HG03196 (cell line): ENCODE data around the gene ASTN2.

ENCODE experiments used
- ATAC-seq: cut with Tn5 transposase; IDR thresholded peaks from one replicate; pipeline ENCODE4 v1.9.1; 2021; ENCODE audit not compliant: unreplicated experiment

The ASTN2 gene

DNA sequence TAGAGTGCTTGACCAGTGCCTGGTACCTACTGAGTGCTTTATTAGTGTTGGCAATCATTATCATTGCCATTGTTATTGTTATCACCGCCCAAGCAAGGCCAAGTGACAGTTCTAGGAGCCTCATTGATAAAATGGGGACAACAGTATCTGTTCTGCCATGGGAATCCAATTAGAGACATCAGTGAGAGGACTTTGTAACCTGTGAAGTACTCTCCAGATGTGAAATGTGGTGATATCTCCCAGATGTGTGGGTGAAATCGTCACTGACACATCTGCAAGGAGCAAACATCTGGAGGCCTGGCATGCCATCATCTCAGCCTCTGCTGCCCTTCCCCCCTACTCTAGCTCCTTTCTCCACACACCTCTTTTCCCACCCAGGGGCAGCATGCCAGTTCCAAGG, 1000.5 kb downstream of the ASTN2 start:
- no peak for ATAC-seq

DNA sequence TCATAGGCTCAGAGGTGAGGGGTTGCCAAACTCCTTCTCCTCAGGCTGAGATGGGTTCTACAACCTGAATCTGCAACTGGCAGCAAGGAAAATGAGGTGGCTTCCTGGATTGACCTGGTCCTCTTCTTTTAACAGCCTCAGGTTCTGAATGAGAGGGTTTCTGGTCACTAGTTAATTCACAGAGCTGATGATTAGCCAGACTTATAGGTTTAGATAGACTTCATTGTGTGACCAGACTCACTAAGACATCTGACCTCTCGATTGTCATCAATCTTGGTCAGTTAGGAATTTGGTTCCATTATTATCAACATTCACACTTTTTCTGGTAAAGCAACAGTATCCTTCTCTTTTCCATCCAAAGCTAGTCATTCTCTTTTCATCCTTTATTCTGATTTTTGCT, 1003.4 kb downstream of the ASTN2 start:
- ATAC-seq, result no peak

DNA sequence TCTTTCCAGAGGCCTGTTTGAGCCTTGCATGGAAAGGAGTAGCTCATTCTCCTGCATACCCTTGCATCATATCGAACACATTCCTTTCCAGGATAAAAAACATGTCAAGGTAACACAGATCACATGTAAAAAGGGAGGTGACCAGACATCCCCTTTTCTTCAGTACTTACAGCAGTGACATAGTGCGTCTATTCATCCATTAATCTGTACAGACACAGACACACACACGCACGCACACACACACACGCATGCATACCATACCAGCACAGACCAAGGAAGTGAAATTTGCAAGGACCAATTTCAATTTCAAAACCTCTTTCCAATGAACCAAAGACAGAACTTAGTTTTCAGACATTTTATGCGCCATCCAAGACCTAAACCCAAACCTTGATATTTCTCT, 1005.2 kb downstream of the ASTN2 start:
- ATAC-seq, result no peak

DNA sequence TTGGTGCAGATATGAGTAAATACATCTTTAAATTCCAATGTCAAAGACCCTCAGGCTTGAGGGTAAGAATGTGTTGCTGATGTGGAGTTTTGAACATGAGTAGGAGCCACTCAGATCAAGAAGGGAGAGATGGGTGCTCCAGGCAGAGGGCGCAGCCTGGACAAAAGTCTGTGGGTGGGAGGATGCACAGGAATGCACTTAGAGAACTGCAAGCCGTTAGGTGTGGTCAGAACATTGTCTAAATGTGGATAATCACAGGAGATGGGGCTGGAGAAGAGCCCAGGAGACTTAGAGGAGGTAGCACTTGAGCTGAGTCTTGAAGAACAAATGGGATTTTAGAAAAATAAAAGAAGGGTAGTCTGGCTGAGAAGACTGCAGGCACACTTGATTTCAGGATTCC, 1005.7 kb downstream of the ASTN2 start:
- ATAC-seq, result no peak

DNA sequence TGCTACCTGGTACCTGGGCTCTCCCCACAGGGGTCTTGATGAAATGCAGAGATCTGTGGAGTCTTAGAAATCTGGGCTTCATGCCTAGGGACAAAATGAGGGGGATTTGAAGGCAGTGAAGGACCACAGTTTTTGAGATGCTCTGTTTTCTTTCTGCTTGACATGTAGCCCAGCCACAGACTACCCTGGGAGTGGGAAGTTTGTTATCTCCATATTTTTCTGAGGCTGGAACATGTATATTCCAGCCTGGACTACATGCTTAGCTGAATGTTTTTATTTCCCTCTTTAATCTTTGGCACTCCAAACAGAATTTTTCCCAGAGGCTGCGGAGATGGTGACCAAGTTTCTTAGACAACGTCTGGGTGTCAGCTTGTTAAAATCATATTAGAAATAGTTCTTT, 1008.4 kb downstream of the ASTN2 start:
- ATAC-seq, result no peak

- ATAC-seq, result no peak
These were observed 1009.5 kb downstream of the ASTN2 start for GRCh38 chr9:116405321-116405720.

DNA sequence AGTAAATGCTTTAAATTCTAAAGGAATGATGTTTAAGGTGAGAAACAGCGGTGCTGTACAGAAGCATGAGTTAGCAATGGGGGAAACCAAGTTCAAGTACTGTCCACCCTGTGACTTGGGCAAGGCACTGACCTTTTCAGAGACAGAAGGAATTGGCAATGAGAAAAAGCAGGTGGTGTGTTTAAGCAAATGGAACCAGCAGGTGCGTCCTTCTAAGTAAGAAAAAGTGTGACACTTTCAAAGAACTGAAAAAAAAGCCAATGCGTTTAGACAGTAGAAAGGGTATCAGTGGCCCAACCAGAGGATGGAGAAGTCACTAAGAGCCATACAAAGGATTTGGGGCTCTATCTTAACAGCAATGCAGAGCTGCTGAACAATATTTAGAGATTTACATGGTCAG, 1010.6 kb downstream of the ASTN2 start:
- no peak for ATAC-seq

DNA sequence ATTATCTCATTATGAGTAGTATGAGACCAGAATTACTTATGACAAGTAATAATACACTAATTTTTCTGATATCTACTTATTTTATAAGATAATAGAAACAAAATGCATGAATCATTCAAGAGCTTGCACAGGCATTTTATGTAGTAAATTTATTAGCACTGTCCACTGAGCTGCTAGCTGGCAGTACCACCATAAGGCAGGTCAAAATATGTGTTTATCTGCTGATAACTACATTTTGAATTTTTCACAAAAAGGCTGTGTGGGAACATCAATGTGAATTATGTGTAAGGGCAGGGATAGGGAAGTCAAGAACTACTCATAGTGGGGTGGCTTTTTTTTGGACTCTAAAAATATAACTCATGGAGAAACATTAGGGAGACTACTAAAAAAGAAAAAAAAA, 1011.7 kb downstream of the ASTN2 start:
- ATAC-seq, result no peak

DNA sequence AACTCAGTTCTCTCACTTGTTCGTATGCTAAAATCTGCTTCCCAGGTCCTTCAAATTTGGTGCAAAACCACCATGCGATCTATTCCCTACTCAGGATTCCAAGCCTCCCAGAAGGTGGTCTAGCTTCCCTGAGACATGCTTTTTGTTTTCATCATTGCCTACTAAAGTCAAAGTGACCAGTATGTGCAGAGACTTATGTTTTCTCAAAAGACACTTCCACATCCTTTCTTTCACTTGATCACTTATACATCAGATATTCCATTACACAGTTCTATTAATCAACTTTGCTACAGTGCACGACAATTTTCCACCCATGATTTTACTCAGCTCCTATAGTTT, 1019.2 kb downstream of the ASTN2 start:
- ATAC-seq, result no peak

GRCh38 chr9:116394894-116395698, 1019.8 kb downstream of the ASTN2 start:
- no peak for ATAC-seq

DNA sequence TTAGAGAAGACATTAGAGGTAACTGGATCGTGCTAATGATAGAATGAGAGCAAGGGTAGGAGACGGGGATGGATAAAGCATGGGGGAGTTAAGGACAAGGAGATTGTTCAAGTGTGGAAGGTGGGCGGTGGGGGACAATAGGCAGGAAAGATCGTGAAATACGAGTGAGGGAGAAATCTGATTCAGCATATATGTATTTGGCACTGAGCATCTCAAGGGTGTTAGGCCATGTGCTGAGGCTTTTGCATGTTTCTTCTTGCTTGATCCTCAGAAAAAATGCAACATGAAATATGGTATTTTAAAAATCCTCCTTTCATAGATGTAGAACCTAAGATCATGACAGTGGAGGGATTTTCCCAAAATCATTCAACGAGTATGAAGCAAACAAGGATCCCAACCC, 1020.8 kb downstream of the ASTN2 start:
- ATAC-seq, result no peak

DNA sequence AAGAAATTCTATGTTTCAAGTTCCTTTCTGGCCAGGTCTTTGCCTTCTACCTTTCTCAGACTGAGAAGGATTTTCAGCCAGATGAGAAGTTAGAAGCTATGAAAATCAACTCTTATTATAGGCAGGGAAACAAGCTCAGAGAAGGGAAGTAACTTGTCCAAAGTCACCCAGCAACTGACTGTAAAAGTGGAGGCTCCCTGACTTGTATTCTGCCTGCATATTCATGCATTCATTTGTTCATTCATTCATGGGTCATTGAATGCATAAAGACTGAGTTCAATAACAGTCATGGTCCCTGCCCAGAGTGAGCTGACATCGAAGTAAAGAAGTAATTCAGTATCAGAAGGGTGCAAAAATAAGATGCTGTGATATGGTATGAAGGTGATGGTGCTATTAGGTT, 1021.7 kb downstream of the ASTN2 start:
- no peak for ATAC-seq

DNA sequence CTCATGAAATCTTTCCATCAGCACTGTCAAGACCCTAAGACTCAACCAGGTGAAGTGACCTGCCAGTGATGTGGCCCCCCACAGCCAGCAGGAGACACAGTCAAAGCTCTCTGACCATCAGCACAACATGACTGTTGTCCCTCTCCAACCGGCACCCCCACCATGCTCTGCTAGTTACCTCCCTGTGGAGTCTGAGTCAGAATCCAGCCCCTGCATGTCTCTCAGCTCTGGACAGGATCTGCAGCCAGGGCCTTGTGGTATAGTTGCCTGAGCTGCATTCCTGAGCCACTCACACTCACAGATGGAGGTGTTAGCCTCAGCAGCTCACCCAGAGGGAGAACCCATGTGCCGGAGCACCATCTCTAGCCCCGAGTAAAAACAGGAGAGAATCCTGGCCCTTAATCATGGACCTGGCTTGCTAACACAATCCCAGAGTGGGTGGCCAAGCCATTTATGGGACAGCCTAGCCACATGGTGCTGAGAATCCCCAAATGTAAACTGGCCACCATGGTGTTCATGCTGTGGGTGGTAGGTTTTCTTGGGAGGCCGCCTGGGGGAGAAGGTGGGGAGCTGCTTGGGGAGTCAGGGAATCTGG, 1023.5 kb downstream of the ASTN2 start:
- no peak for ATAC-seq

DNA sequence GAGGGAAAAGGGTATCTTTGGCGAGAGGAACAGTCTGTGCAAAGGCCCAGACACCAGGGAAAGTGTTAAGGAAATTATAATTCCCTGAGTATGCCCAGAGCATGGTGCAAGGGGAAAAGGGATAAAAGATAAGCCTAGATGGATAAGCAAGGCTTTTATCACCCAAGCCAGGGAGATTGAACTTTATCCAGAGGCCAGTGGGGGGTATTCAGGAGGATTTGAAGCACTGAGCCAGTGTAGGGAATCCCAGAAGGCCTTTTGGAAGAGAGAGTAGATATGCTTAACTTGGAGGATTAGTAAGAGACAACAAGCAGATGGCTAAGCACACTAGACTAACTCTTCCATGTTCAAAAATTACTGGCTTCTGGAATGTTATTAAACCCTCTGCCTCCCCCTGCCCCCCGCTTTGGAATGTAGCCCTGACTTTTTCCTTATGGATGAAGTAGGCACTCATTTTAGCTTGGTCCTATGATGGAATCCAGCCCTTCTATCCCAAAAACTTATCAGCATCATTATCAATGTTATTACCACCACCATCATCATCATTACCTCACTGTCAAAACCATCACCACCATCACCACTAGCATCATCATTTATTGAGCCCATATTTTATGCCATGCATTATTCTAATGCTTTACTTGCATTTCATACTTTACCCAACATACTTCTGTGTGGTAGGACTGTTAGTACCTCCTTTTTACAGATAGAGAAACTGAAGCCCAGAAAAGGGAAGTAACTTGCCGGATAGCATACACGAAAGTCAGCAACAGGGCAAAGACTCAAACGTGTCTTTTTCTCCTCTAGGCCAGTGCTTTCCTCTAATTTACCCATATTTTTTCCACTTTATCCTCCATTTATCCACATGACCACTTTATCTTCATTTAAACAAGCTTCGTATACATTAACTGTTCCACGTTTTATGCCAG, 1024.3 kb downstream of the ASTN2 start:
- ATAC-seq, result peak; percentile 43

- no peak for ATAC-seq
These were observed 1025.1 kb downstream of the ASTN2 start for GRCh38 chr9:116389541-116390302.

DNA sequence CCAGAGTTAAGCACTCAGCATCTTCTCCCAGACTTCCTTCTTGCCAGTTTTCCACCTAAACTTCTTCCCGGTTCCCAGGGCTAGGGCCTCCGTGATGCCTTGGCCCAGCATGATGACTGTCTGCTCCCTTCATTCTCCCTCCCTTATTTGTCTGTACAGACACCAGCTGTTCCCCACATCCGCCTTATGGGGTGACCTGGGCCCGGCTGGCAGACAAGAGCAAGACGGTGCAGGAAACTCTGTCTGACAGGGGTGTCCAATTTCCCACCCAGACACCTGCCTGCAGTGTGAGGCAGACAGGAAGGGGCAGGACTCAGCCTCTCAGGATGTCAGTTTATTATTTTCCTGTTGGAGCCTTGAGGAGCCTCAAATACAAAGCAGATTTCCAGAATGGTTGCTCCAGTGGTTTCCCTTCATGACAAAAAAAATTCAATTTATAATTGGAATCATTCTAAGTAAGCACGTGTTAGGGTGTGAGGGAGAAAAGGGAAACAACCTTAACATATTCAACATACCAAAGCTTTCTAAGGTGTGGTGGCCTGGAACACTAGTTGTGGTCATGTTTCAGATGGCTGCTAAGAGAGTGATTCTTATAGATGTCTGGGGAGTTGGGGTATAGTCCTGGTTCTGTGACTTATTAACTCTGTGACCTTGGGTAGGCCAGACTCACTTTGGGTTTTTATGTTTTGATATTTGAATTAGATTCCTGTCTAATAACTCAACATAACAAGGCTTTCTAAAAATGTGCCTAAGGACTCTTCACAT, 1026.7 kb downstream of the ASTN2 start:
- ATAC-seq, result peak; percentile 45

DNA sequence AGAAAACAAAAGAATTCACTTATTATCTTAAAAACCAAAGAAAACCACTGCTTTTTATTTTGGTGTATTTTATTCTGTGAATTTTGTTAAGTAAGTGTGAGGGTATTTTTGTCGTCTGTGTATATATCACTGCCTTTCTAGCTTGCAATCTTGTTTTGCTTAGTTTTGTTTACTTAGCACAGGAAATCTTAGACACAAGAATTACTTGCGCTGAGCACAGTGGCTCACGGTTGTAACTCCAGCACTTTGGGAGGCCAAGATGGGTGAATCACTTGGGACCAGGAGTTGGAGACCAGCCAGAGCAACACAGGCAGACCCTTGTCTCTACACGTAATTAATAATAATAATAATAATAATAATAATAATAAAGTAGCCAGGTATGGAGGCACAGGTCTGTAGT, 1030.9 kb downstream of the ASTN2 start:
- ATAC-seq, result no peak

- ATAC-seq, result no peak
These were observed 1031.7 kb downstream of the ASTN2 start for GRCh38 chr9:116383133-116383532.

DNA sequence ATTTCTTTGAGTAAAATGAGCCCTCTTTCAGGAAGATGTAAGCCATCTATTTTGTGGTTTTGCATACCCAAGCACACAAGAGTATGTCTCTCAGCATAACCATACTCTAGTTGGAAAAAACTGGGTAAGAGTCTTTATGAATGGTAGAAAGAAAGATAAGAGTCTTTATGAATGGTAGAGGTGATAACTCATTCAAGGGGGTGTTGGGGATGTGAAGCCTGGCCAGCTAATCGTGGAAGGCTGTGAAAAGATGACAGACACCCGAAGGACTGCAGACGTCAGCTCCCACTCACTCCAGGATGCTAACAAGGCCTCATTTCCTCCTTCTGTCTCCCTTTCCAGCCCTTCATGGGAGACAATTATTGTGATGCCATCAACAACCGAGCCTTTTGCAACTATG, 1032.8 kb downstream of the ASTN2 start:
- no peak for ATAC-seq

DNA sequence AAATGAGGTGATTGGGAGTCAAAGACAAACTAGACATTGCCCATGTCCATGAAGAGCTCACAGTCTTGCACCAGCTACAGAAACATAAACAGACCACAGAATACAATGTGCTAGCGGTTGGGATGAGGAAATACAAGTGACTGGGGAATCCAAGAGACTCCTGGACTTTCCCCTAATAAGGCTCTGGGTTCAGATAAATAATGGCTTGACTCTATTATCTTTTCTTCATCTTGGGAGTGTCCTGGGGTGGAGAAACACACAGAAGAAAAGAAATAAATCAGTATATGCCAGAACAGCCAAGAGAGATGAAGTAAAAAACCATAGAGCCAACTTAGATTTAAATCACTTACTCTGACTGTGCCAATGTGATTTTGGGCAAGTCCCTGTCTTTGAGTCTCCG, 1033.5 kb downstream of the ASTN2 start:
- no peak for ATAC-seq
